CD4-positive, alpha-beta memory T cell (primary cell): ENCODE data around the gene KBTBD12. TPM values are rescaled to one million over a fixed set of nuclear protein-coding genes. Genes with fewer than 3 reads are reported as not detected.
"Not testable (repeated sequence)": the region's sequence is repeated elsewhere in the genome, so short reads cannot be mapped to it uniquely, and the experiment has no call there.

Experiments used
- CTCF ChIA-PET: fragments of 350-600 bp; sonication (Branson Sonifier 250); formaldehyde crosslinking; loops from one replicate; lab custom pipeline; 2021; ENCODE audit warnings: inconsistent platforms; ENCODE audit not compliant: partially characterized antibody; lab: Charles Lee
- POLR2A ChIA-PET: fragments of 350-600 bp; sonication (Branson Sonifier 250); formaldehyde crosslinking; loops from one replicate; lab custom pipeline; 2021; ENCODE audit not compliant: partially characterized antibody; lab: Charles Lee
- DNase-seq, 5 donors: peaks; one replicate each; pipeline versions ENCODE4 v3.0.0 to v3.0.0-alpha.2; 2020 to 2022; ENCODE audit warnings: mixed read lengths in 1 of 5
- H3K27ac ChIP-seq: one replicate; pipeline ENCODE4 v1.7.0; 2013; ENCODE audit warnings: low read depth, low read length
- H3K27me3 ChIP-seq: 2 replicates; pipeline ENCODE4 v1.7.0; 2013; ENCODE audit warnings: mild to moderate bottlenecking, low read length, moderate library complexity; ENCODE audit not compliant: insufficient read depth
- H3K36me3 ChIP-seq: 2 replicates; pipeline ENCODE4 v1.7.0; 2013; ENCODE audit warnings: mild to moderate bottlenecking, low read length, moderate library complexity; ENCODE audit not compliant: insufficient read depth
- H3K4me1 ChIP-seq: 2 replicates; pipeline ENCODE4 v1.7.0; 2013; ENCODE audit warnings: mild to moderate bottlenecking, low read length, moderate library complexity; ENCODE audit not compliant: insufficient read depth
- H3K4me3 ChIP-seq, 2 donors: one replicate each; pipeline ENCODE4 v1.7.0; 2013; ENCODE audit warnings: low read length in 2 of 2, mild to moderate bottlenecking in 1 of 2
- H3K9me3 ChIP-seq, 2 donors: one replicate each; pipeline ENCODE4 v1.7.0; 2013; ENCODE audit warnings: low read length in 2 of 2, control low read depth in 1 of 2; ENCODE audit not compliant: control insufficient read depth in 1 of 2
- H3K27ac Mint-ChIP-seq, 7 donors: one replicate each; pipeline ENCODE4 v1.8.0; 2020 to 2021; ENCODE audit warnings: mixed read lengths in 7 of 7, mild to moderate bottlenecking in 6 of 7, inconsistent platforms in 3 of 7, moderate library complexity in 3 of 7
- H3K27me3 Mint-ChIP-seq, 2 donors: one replicate each; pipeline ENCODE4 v1.8.0; 2020 to 2021; ENCODE audit warnings: mixed read lengths in 2 of 2
- H3K36me3 Mint-ChIP-seq, 2 donors: one replicate each; pipeline ENCODE4 v1.8.0; 2020 to 2021; ENCODE audit warnings: mixed read lengths in 2 of 2, inconsistent platforms in 1 of 2, mild to moderate bottlenecking in 1 of 2
- H3K4me1 Mint-ChIP-seq, 4 donors: one replicate each; pipeline ENCODE4 v1.8.0; 2020 to 2021; ENCODE audit warnings: mixed read lengths in 4 of 4, mild to moderate bottlenecking in 1 of 4
- H3K4me3 Mint-ChIP-seq, 8 donors: one replicate each; pipeline ENCODE4 v1.8.0; 2020 to 2021; ENCODE audit warnings: mixed read lengths in 8 of 8, mild to moderate bottlenecking in 7 of 8, moderate library complexity in 6 of 8, inconsistent platforms in 3 of 8
- H3K9me3 Mint-ChIP-seq, 8 donors: one replicate each; pipeline ENCODE4 v1.8.0; 2020 to 2021; ENCODE audit warnings: mixed read lengths in 8 of 8, mild to moderate bottlenecking in 5 of 8, inconsistent platforms in 3 of 8, moderate library complexity in 1 of 8
- intact Hi-C: fragments of 100-400 bp; cut with micrococcal nuclease; formaldehyde crosslinking; loops from one replicate; pipeline ENCODE4 v1.15.1; 2023
- polyA plus RNA-seq, 2 donors: library from polyadenylated mRNA; unstranded; fragments of 300-500 nt; fragmentation: Illumina TruSeq; gene quantifications; one replicate each; pipeline ENCODE4 v1.2.3, GENCODE V29; 2021
- total RNA-seq, 2 experiments: library from RNA; stranded (reverse); gene quantifications; one replicate each; pipeline ENCODE4 v1.2.3, GENCODE V29; 2021

KBTBD12 gene
- total RNA-seq (not detected), polyA plus RNA-seq (under 1 TPM in 1 of 2 donors, not detected in 1; 0.06 TPM)

- Histone ChIP-seq H3K27ac (no peak within 1 kb of the TSS), H3K36me3 (no peaks in the 10 kb centered on the region), H3K4me1 (no peaks in the 10 kb centered on the region), H3K27me3 (no peaks in the 10 kb centered on the region), H3K9me3 (no peaks in the 10 kb centered on the region), H3K4me3 (no peak within 1 kb of the TSS)
- intact Hi-C loops, result no loop called here
- Mint-ChIP-seq H3K27me3 (peaks cover 31 to 35% of the 10 kb centered on the region in 2 donors), H3K36me3 (no peaks in the 10 kb centered on the region), H3K4me1 (peaks cover 0 to 10% (median 2%) of the 10 kb centered on the region in 4 donors), H3K4me3 (peak within 1 kb of the TSS in 1 of 8 donors; percentile 39), H3K27ac (no peak within 1 kb of the TSS), H3K9me3 (peaks cover 0 to 6% (median 0%) of the 10 kb centered on the region in 8 donors)
- ChIA-PET CTCF (no interaction called here), POLR2A (no interaction called here)
- DNase-seq, result no peak
Observed at GRCh38 chr3:127915115-127915936, at the start of gene KBTBD12. Gene KBTBD12, plus strand, starts transcription at chr3:127915232. Its CDS starts 7,830 bp downstream, at chr3:127923062.

- Histone ChIP-seq H3K4me1 (no peaks in the 10 kb centered on the region), H3K9me3 (no peaks in the 10 kb centered on the region), H3K27ac (no peak overlapping the region), H3K36me3 (no peaks in the 10 kb centered on the region), H3K27me3 (no peaks in the 10 kb centered on the region), H3K4me3 (no peak overlapping the region)
- POLR2A ChIA-PET, result no interaction called here
- H3K36me3 Mint-ChIP-seq, result no peaks in the 10 kb centered on the region
- CTCF ChIA-PET, result no interaction called here
- no peak overlapping the region for H3K27ac Mint-ChIP-seq
- no peak overlapping the region for H3K4me3 Mint-ChIP-seq
- no peak for DNase-seq
- H3K4me1 Mint-ChIP-seq, result no peaks in the 10 kb centered on the region
- no peaks in the 10 kb centered on the region for H3K9me3 Mint-ChIP-seq
- intact Hi-C loops, result no loop called here
- peaks cover 2 to 8% of the 10 kb centered on the region in 2 donors for H3K27me3 Mint-ChIP-seq
Observed at GRCh38 chr3:127865941-127866340, 49.1 kb upstream of the KBTBD12 start.

GRCh38 chr3:127867412-127867811 is 47.6 kb upstream of the KBTBD12 start:
- H3K27me3 ChIP-seq, result no peaks in the 10 kb centered on the region
- Mint-ChIP-seq H3K27ac (no peak overlapping the region), H3K27me3 (peaks cover 3 to 15% of the 10 kb centered on the region in 2 donors), H3K36me3 (no peaks in the 10 kb centered on the region), H3K4me3 (no peak overlapping the region), H3K9me3 (no peaks in the 10 kb centered on the region), H3K4me1 (no peaks in the 10 kb centered on the region)
- no peaks in the 10 kb centered on the region for H3K4me1 ChIP-seq
- H3K4me3 ChIP-seq, result no peak overlapping the region
- no peaks in the 10 kb centered on the region for H3K9me3 ChIP-seq
- no peak overlapping the region for H3K27ac ChIP-seq
- no peak for DNase-seq
- ChIA-PET POLR2A (no interaction called here), CTCF (interaction anchor here (1.3 kb wide), 1 partner anchor 1187 kb away, joined by 3 read pairs; no protein-coding TSS in a partner anchor)
- intact Hi-C loops, result no loop called here
- H3K36me3 ChIP-seq, result no peaks in the 10 kb centered on the region

- no peak for DNase-seq
- Histone ChIP-seq H3K27me3 (no peaks in the 10 kb centered on the region), H3K9me3 (no peaks in the 10 kb centered on the region), H3K27ac (no peak overlapping the region), H3K36me3 (no peaks in the 10 kb centered on the region), H3K4me1 (no peaks in the 10 kb centered on the region), H3K4me3 (no peak overlapping the region)
- Mint-ChIP-seq H3K27ac (no peak overlapping the region), H3K4me3 (no peak overlapping the region), H3K36me3 (no peaks in the 10 kb centered on the region), H3K4me1 (no peaks in the 10 kb centered on the region), H3K9me3 (no peaks in the 10 kb centered on the region), H3K27me3 (peaks cover 3 to 15% of the 10 kb centered on the region in 2 donors)
- CTCF ChIA-PET, result interaction anchor here (1.3 kb wide), 1 partner anchor 1188 kb away, joined by 3 read pairs; no protein-coding TSS in a partner anchor
- intact Hi-C loops, result no loop called here
- POLR2A ChIA-PET, result no interaction called here
Observed at GRCh38 chr3:127867986-127868385, 47.0 kb upstream of the KBTBD12 start.

GRCh38 chr3:127870156-127870555 is 44.9 kb upstream of the KBTBD12 start:
- Mint-ChIP-seq H3K27me3 (peaks cover 5 to 17% of the 10 kb centered on the region in 2 donors), H3K9me3 (no peaks in the 10 kb centered on the region), H3K27ac (no peak overlapping the region), H3K4me1 (no peaks in the 10 kb centered on the region), H3K4me3 (no peak overlapping the region), H3K36me3 (no peaks in the 10 kb centered on the region)
- intact Hi-C loops, result no loop called here
- no peaks in the 10 kb centered on the region for H3K4me1 ChIP-seq
- H3K27me3 ChIP-seq, result no peaks in the 10 kb centered on the region
- no peaks in the 10 kb centered on the region for H3K9me3 ChIP-seq
- DNase-seq, result no peak
- CTCF ChIA-PET, result no interaction called here
- H3K27ac ChIP-seq, result no peak overlapping the region
- H3K36me3 ChIP-seq, result no peaks in the 10 kb centered on the region
- POLR2A ChIA-PET, result no interaction called here
- no peak overlapping the region for H3K4me3 ChIP-seq

- H3K27ac Mint-ChIP-seq, H3K4me3 Mint-ChIP-seq, POLR2A ChIA-PET, H3K4me1 Mint-ChIP-seq, H3K27me3 Mint-ChIP-seq, intact Hi-C loops, H3K9me3 ChIP-seq, H3K36me3 Mint-ChIP-seq, H3K4me1 ChIP-seq, H3K9me3 Mint-ChIP-seq, H3K27me3 ChIP-seq, H3K4me3 ChIP-seq, H3K27ac ChIP-seq, H3K36me3 ChIP-seq, DNase-seq, CTCF ChIA-PET: not testable (repeated sequence)
Observed at GRCh38 chr3:127874097-127874496, 40.9 kb upstream of the KBTBD12 start.

GRCh38 chr3:127881586-127881985 is 33.4 kb upstream of the KBTBD12 start:
- Histone ChIP-seq H3K27ac (no peak overlapping the region), H3K4me1 (no peaks in the 10 kb centered on the region), H3K9me3 (no peaks in the 10 kb centered on the region), H3K4me3 (no peak overlapping the region), H3K27me3 (no peaks in the 10 kb centered on the region), H3K36me3 (no peaks in the 10 kb centered on the region)
- no peaks in the 10 kb centered on the region for H3K36me3 Mint-ChIP-seq
- CTCF ChIA-PET, result no interaction called here
- no peak for DNase-seq
- POLR2A ChIA-PET, result no interaction called here
- no peak overlapping the region for H3K4me3 Mint-ChIP-seq
- intact Hi-C loops, result no loop called here
- H3K27ac Mint-ChIP-seq, result no peak overlapping the region
- no peaks in the 10 kb centered on the region for H3K9me3 Mint-ChIP-seq
- H3K4me1 Mint-ChIP-seq, result no peaks in the 10 kb centered on the region
- H3K27me3 Mint-ChIP-seq, result peaks cover 12 to 14% of the 10 kb centered on the region in 2 donors
